H9 (cell line): ENCODE measurements around the gene OXLD1. TPM values are rescaled to one million over a fixed set of nuclear protein-coding genes. Genes with fewer than 3 reads are reported as not detected.

Experiments used
- DNase-seq: peaks from one replicate; pipeline ENCODE4 v3.0.0-alpha.2; 2017
- H2AFZ ChIP-seq: one replicate; pipeline ENCODE4 v1.6.1; 2013; ENCODE audit warnings: mild to moderate bottlenecking, low read length, control low read depth, moderate library complexity
- H2AK5ac ChIP-seq: 2 replicates; pipeline ENCODE4 v1.6.1; 2013; ENCODE audit warnings: low read length, control low read depth, mixed read lengths; ENCODE audit not compliant: insufficient read length
- H2BK120ac ChIP-seq: one replicate; pipeline ENCODE4 v1.6.1; 2013; ENCODE audit warnings: low read depth, mild to moderate bottlenecking, low read length, control low read depth, inconsistent platforms; ENCODE audit not compliant: poor library complexity, severe bottlenecking
- H2BK12ac ChIP-seq: 2 replicates; pipeline ENCODE4 v1.6.1; 2013; ENCODE audit warnings: low read length, control low read depth, mixed read lengths, low read depth; ENCODE audit not compliant: insufficient read length
- H2BK15ac ChIP-seq: 2 replicates; pipeline ENCODE4 v1.6.1; 2013; ENCODE audit warnings: low read depth, low read length, control low read depth
- H2BK20ac ChIP-seq: one replicate; pipeline ENCODE4 v1.6.1; 2013; ENCODE audit warnings: low read depth, mild to moderate bottlenecking, low read length, control low read depth, inconsistent platforms; ENCODE audit not compliant: poor library complexity, severe bottlenecking
- H2BK5ac ChIP-seq: 2 replicates; pipeline ENCODE4 v1.6.1; 2013; ENCODE audit warnings: low read length, control low read depth, mixed read lengths; ENCODE audit not compliant: insufficient read length
- H3K14ac ChIP-seq: 2 replicates; pipeline ENCODE4 v1.6.1; 2013; ENCODE audit warnings: low read length, control low read depth; ENCODE audit not compliant: insufficient read depth
- H3K18ac ChIP-seq: 2 replicates; pipeline ENCODE4 v1.6.1; 2013; ENCODE audit warnings: low read depth, mild to moderate bottlenecking, mixed read lengths, low read length, control low read depth; ENCODE audit not compliant: insufficient read length
- H3K23ac ChIP-seq: 2 replicates; pipeline ENCODE4 v1.6.1; 2013; ENCODE audit warnings: low read length, control low read depth, mixed read lengths, low read depth; ENCODE audit not compliant: insufficient read length
- H3K23me2 ChIP-seq: 2 replicates; pipeline ENCODE4 v1.6.1; 2013; ENCODE audit warnings: low read depth, mild to moderate bottlenecking, mixed read lengths, low read length, control low read depth; ENCODE audit not compliant: insufficient read length, poor library complexity, severe bottlenecking
- H3K27ac ChIP-seq: 2 replicates; pipeline ENCODE4 v1.5.1; 2013; ENCODE audit warnings: low read length, control low read depth, mixed read lengths, low read depth; ENCODE audit not compliant: insufficient read length
- H3K27me3 ChIP-seq: 2 replicates; pipeline ENCODE4 v1.6.1; 2013; ENCODE audit warnings: low read length, control low read depth, inconsistent platforms; ENCODE audit not compliant: insufficient read depth
- H3K4ac ChIP-seq: 2 replicates; pipeline ENCODE4 v1.6.1; 2013; ENCODE audit warnings: low read depth, mild to moderate bottlenecking, control low read depth, inconsistent platforms, low read length, moderate library complexity
- H3K4me1 ChIP-seq: 2 replicates; pipeline ENCODE4 v1.6.1; 2013; ENCODE audit warnings: low read length, control low read depth, inconsistent platforms; ENCODE audit not compliant: insufficient read depth
- H3K4me2 ChIP-seq: 2 replicates; pipeline ENCODE4 v1.6.1; 2013; ENCODE audit warnings: low read length, control low read depth, mixed read lengths; ENCODE audit not compliant: insufficient read length, insufficient read depth
- H3K56ac ChIP-seq: 2 replicates; pipeline ENCODE4 v1.6.1; 2013; ENCODE audit warnings: low read depth, mild to moderate bottlenecking, mixed read lengths, low read length, control low read depth; ENCODE audit not compliant: insufficient read length
- H3K79me1 ChIP-seq: 2 replicates; pipeline ENCODE4 v1.6.1; 2013; ENCODE audit warnings: low read depth, mild to moderate bottlenecking, moderate library complexity, low read length, control low read depth, inconsistent platforms; ENCODE audit not compliant: insufficient read depth, poor library complexity, severe bottlenecking
- H3K79me2 ChIP-seq: 2 replicates; pipeline ENCODE4 v1.6.1; 2013; ENCODE audit warnings: low read length, control low read depth, inconsistent platforms; ENCODE audit not compliant: insufficient read depth
- H3K9ac ChIP-seq: 2 replicates; pipeline ENCODE4 v1.6.1; 2013; ENCODE audit warnings: low read length, control low read depth, mixed read lengths; ENCODE audit not compliant: insufficient read length; ENCODE audit errors: extremely low read depth
- H3K9me3 ChIP-seq: one replicate; pipeline ENCODE4 v1.6.1; 2013; ENCODE audit warnings: low read depth, low read length, inconsistent platforms; ENCODE audit not compliant: control insufficient read depth
- H3T11ph ChIP-seq: one replicate; pipeline ENCODE4 v1.6.1; 2013; ENCODE audit warnings: mild to moderate bottlenecking, low read length, control low read depth, inconsistent platforms
- H4K20me1 ChIP-seq: one replicate; pipeline ENCODE4 v1.6.1; 2013; ENCODE audit not compliant: control insufficient read depth, insufficient read length, insufficient read depth
- H4K5ac ChIP-seq: 2 replicates; pipeline ENCODE4 v1.6.1; 2013; ENCODE audit warnings: low read depth, mild to moderate bottlenecking, mixed read lengths, low read length, control low read depth; ENCODE audit not compliant: insufficient read length
- H4K8ac ChIP-seq: replicated peaks from 2 replicates; pipeline ENCODE4 v1.6.1; 2013; ENCODE audit warnings: low read length, control low read depth, mixed read lengths, low read depth; ENCODE audit not compliant: insufficient read length
- H4K91ac ChIP-seq: 2 replicates; pipeline ENCODE4 v1.6.1; 2013; ENCODE audit warnings: low read depth, mild to moderate bottlenecking, moderate library complexity, mixed read lengths, low read length, control low read depth; ENCODE audit not compliant: insufficient read length
- H3K27ac Mint-ChIP-seq, 3 experiments: 2 replicates in 2 of 3; 3 replicates in 1 of 3; pipeline ENCODE4 v1.8.0; 2020 to 2021; ENCODE audit warnings: mixed read lengths in 3 of 3, mild to moderate bottlenecking in 1 of 3, moderate library complexity in 1 of 3
- H3K27me3 Mint-ChIP-seq: 2 replicates; pipeline ENCODE4 v1.8.0; 2021; ENCODE audit warnings: low read depth, mild to moderate bottlenecking, moderate library complexity, mixed read lengths
- H3K36me3 Mint-ChIP-seq, 3 experiments: 2 replicates in 2 of 3; 3 replicates in 1 of 3; pipeline ENCODE4 v1.8.0; 2020 to 2021; ENCODE audit warnings: low read depth in 3 of 3, mixed read lengths in 3 of 3; ENCODE audit not compliant: insufficient read depth in 1 of 3
- H3K4me1 Mint-ChIP-seq, 2 experiments: 2 replicates each; pipeline ENCODE4 v1.8.0; 2020; ENCODE audit warnings: mixed read lengths in 2 of 2
- H3K4me3 Mint-ChIP-seq, 2 experiments: 2 replicates in 1 of 2; 3 replicates in 1 of 2; pipeline ENCODE4 v1.8.0; 2020 to 2021; ENCODE audit warnings: mild to moderate bottlenecking in 2 of 2, mixed read lengths in 2 of 2, moderate library complexity in 1 of 2
- H3K9me3 Mint-ChIP-seq, 2 experiments: 2 replicates in 1 of 2; 3 replicates in 1 of 2; pipeline ENCODE4 v1.8.0; 2020; ENCODE audit warnings: mild to moderate bottlenecking in 2 of 2, mixed read lengths in 2 of 2, moderate library complexity in 1 of 2
- CTCF ChIP-seq: fragments of 200-600 bp; sonication (generic); conservative IDR thresholded peaks from 3 replicates; pipeline ENCODE4 v1.8.0; 2021; ENCODE audit warnings: antibody characterized with exemption, mild to moderate bottlenecking
- WGBS: extraction: QIAGEN DNeasy Blood & Tissue Kit; methylation state at CpG from one replicate; pipeline ENCODE4 v1.1.7; 2013; ENCODE audit warnings: missing lambda C conversion rate, low lambda C conversion rate, mixed read lengths; ENCODE audit not compliant: insufficient read length; ENCODE audit errors: extremely low coverage; 5-methylcytosine and 5-hydroxymethylcytosine counted together
- total RNA-seq: library from RNA; stranded (reverse); gene quantifications from 2 replicates; pipeline ENCODE4 v1.2.1, GENCODE V29; 2021

OXLD1 gene
- total RNA-seq, 1 experiment from 2014 or later: 25.0 TPM

GRCh38 chr17:81685108-81685507 lies 18.7 kb upstream of the OXLD1 start:
- no peaks in the 10 kb centered on the region for H3K27me3 Mint-ChIP-seq
- H4K91ac ChIP-seq: no peak overlapping the region
- peak overlapping the region; percentile 92 for H3K4me2 ChIP-seq
- TF ChIP-seq CTCF: no peak
- H4K5ac ChIP-seq: no peak overlapping the region
- H2BK120ac ChIP-seq: no peak overlapping the region
- H2BK12ac ChIP-seq: no peak overlapping the region
- H3K9ac ChIP-seq: peak overlapping the region; percentile 3
- no peak overlapping the region; the same call in 1 of the 2 replicates for H3K14ac ChIP-seq
- no peak overlapping the region for H3K23ac ChIP-seq
- no peak overlapping the region for H3K18ac ChIP-seq
- no peak overlapping the region for H3K27ac ChIP-seq
- WGBS: no CpG with 5 or more reads among the region's 12 CpGs
- no peak overlapping the region for H2BK5ac ChIP-seq
- no peaks in the 10 kb centered on the region for H3K9me3 Mint-ChIP-seq
- peaks cover 11% of the 10 kb centered on the region; the same call in 1 of the 2 replicates for H3K79me2 ChIP-seq
- peak overlapping the region; percentile 86 to 89 for H3K4me3 Mint-ChIP-seq
- H2AFZ ChIP-seq: no peak overlapping the region
- no peak overlapping the region for H2BK20ac ChIP-seq
- H3K9me3 ChIP-seq: no peaks in the 10 kb centered on the region
- no peaks in the 10 kb centered on the region for H3K27me3 ChIP-seq
- DNase-seq: no peak
- no peak overlapping the region for H3K56ac ChIP-seq
- H3K36me3 Mint-ChIP-seq: peaks cover 28 to 55% (median 51%) of the 10 kb centered on the region in 3 experiments
- no peak overlapping the region for H2AK5ac ChIP-seq
- H3K27ac Mint-ChIP-seq: peak overlapping the region in 1 of 3 experiments; percentile 87; a peak in 1 of 7 replicates
- H3K79me1 ChIP-seq: peaks cover 8% of the 10 kb centered on the region
- no peak overlapping the region for H4K8ac ChIP-seq
- no peak overlapping the region for H3T11ph ChIP-seq
- no peak overlapping the region for H2BK15ac ChIP-seq
- no peak overlapping the region for H3K4ac ChIP-seq
- H3K4me1 Mint-ChIP-seq: peaks cover 14 to 20% of the 10 kb centered on the region in 2 experiments
- no peaks in the 10 kb centered on the region for H3K4me1 ChIP-seq
- no peaks in the 10 kb centered on the region for H4K20me1 ChIP-seq
- peaks cover 10% of the 10 kb centered on the region for H3K23me2 ChIP-seq
